ENCODE results near the gene ATG9A. TPM values are rescaled to one million over a fixed set of nuclear protein-coding genes. Genes with fewer than 3 reads are reported as not detected.

The ATG9A gene
- total RNA-seq, 2 donors from 2014 or later: 60.2 to 66.0 TPM

GRCh38 chr2:219253753-219254589 lies 24.5 kb upstream of the ATG9A start, which contains the start of gene TUBA4A:
Gene TUBA4A, minus strand, starts transcription at chr2:219253918. Its CDS starts 60 bp downstream, at chr2:219253858.
- DNase-seq: peak; percentile 87 to 94
- ATAC-seq: peak; percentile 73
- intact Hi-C loops (cut with DNase I, micrococcal nuclease): no loop called here

GRCh38 chr2:219252900-219253752 lies 23.7 kb upstream of the ATG9A start, which contains the start of gene TUBA4B:
Gene TUBA4B, plus strand, starts transcription at chr2:219253243. Its CDS starts 165 bp downstream, at chr2:219253408.
- ATAC-seq (peak; percentile 6), DNase-seq (peak; percentile 51 to 63)
- intact Hi-C loops (cut with DNase I, micrococcal nuclease): no loop called here

- DNase-seq: peak in 1 of 2 donors; percentile 59
- intact Hi-C loops (cut with DNase I, micrococcal nuclease): no loop called here
- no peak for ATAC-seq
Observed at GRCh38 chr2:219252570-219252899, 23.1 kb upstream of the ATG9A start.

GRCh38 chr2:219252084-219252483 lies 22.6 kb upstream of the ATG9A start:
- ATAC-seq: no peak
- peak in 1 of 2 donors; percentile 23 for DNase-seq
- intact Hi-C loops (cut with DNase I, micrococcal nuclease): no loop called here

- ATAC-seq (no peak), DNase-seq (no peak)
- intact Hi-C loops (cut with DNase I, micrococcal nuclease): no loop called here
Observed at GRCh38 chr2:219251656-219252055, 22.2 kb upstream of the ATG9A start.

- ATAC-seq (no peak), DNase-seq (peak in 1 of 2 donors; percentile 33)
- intact Hi-C loops (cut with DNase I, micrococcal nuclease): no loop called here
Observed at GRCh38 chr2:219250049-219250781, 20.8 kb upstream of the ATG9A start.

GRCh38 chr2:219249203-219249980 lies 20.0 kb upstream of the ATG9A start:
- DNase-seq (peak; percentile 92 to 93), ATAC-seq (peak; percentile 67)
- intact Hi-C loops (cut with DNase I, micrococcal nuclease): no loop called here

GRCh38 chr2:219248845-219249202 lies 19.4 kb upstream of the ATG9A start:
- DNase-seq: no peak
- intact Hi-C loops (cut with DNase I, micrococcal nuclease): no loop called here
- no peak for ATAC-seq

- ATAC-seq (no peak), DNase-seq (peak in 1 of 2 donors; percentile 19)
- intact Hi-C loops (cut with DNase I, micrococcal nuclease): no loop called here
Observed at GRCh38 chr2:219247678-219248642, 18.5 kb upstream of the ATG9A start.

- no peak for ATAC-seq
- intact Hi-C loops (cut with DNase I, micrococcal nuclease): no loop called here
- no peak for DNase-seq
Observed at GRCh38 chr2:219246559-219246958, 17.1 kb upstream of the ATG9A start.

- intact Hi-C loops (cut with DNase I, micrococcal nuclease): no loop called here
- DNase-seq (no peak), ATAC-seq (no peak)
Observed at GRCh38 chr2:219245899-219246230, 16.4 kb upstream of the ATG9A start.

GRCh38 chr2:219245148-219245898 lies 15.9 kb upstream of the ATG9A start, which contains the start of the genes GLB1L and STK16:
Gene GLB1L, minus strand, starts transcription at chr2:219245444. Its CDS starts 1,871 bp downstream, at chr2:219243573.
Gene STK16, plus strand, starts transcription at chr2:219245479. Its CDS starts 521 bp downstream, at chr2:219246000.
- peak; percentile 93 to 97 for DNase-seq
- intact Hi-C loops (cut with DNase I, micrococcal nuclease): no loop called here
- peak; percentile 62 for ATAC-seq

- no peak for ATAC-seq
- DNase-seq: peak in 1 of 2 donors; percentile 41
- intact Hi-C loops (cut with DNase I, micrococcal nuclease): no loop called here
Observed at GRCh38 chr2:219244789-219245147, 15.3 kb upstream of the ATG9A start.

GRCh38 chr2:219243291-219243761 lies 13.9 kb upstream of the ATG9A start:
- peak; percentile 56 to 64 for DNase-seq
- ATAC-seq: peak; percentile 55
- intact Hi-C loops (cut with DNase I, micrococcal nuclease): no loop called here

GRCh38 chr2:219234331-219234730 lies 4.9 kb upstream of the ATG9A start:
- ATAC-seq (no peak), DNase-seq (no peak)

GRCh38 chr2:219230059-219230540 lies 664 bp upstream of the ATG9A start:
- ATAC-seq (peak; percentile 68), DNase-seq (peak; percentile 66 to 75)
- intact Hi-C loops (cut with DNase I, micrococcal nuclease): no loop called here

More at GRCh38 chr2:219234331-219234730, 4.9 kb upstream of the ATG9A start:
- intact Hi-C loops (cut with DNase I, micrococcal nuclease): no loop called here

All from left colon (tissue), 2 donors.